Bladder microvascular endothelial cell (primary cell): Measurements from ENCODE around the gene TBC1D8B. TPM values are rescaled to one million over a fixed set of nuclear protein-coding genes. Genes with fewer than 3 reads are reported as not detected.

ENCODE experiments used
- total RNA-seq: library from RNA; depleted of rRNA; stranded (reverse); fragments of >200 nt; gene quantifications from 2 replicates; pipeline ENCODE4 v1.2.3, GENCODE V29; 2014

The TBC1D8B gene
- 2.4 and 6.8 TPM in 2 replicates for total RNA-seq

GRCh38 chrX:106802388-106803275, at the start of gene TBC1D8B:
Gene TBC1D8B (plus strand): TSS chrX:106802673. CDS start chrX:106802854, 181 bp downstream.

GRCh38 chrX:106903291-106903824, 100.9 kb downstream of the TBC1D8B start, which contains the start of gene RIPPLY1:
Gene RIPPLY1 (minus strand): TSS chrX:106903341. CDS start chrX:106903287, 54 bp downstream.

GRCh38 chrX:106919932-106920452, 117.5 kb downstream of the TBC1D8B start, which contains the start of gene CLDN2:
Gene CLDN2 (plus strand): TSS chrX:106920402. CDS start chrX:106928229, 7,827 bp downstream.

Other genes starting within 250 kb of the TBC1D8B start
- gene RADX, start 190.7 kb upstream of the TBC1D8B start, total RNA-seq = 0.13 and 0.65 TPM in 2 replicates
- 0.06 and 0.32 TPM in 2 replicates for gene RNF128, start 76.0 kb upstream of the TBC1D8B start, total RNA-seq
- gene RIPPLY1, start 100.7 kb downstream of the TBC1D8B start, total RNA-seq = not detected in 2 replicates
- not detected in 2 replicates for gene CLDN2, start 117.7 kb downstream of the TBC1D8B start, total RNA-seq
- gene MORC4, start 197.5 kb downstream of the TBC1D8B start, total RNA-seq = 8.1 and 12.9 TPM in 2 replicates